Fibroblast of pulmonary artery (primary cell): ENCODE data around the gene C22orf15.

Experiments
- DNase-seq: peaks from one replicate; pipeline ENCODE4 v3.0.0-alpha.2; 2010; ENCODE audit warnings: low read depth
- H3K4me3 ChIP-seq: replicated peaks from 2 replicates; pipeline ENCODE4 v1.5.1; 2011; ENCODE audit warnings: low read depth, mild to moderate bottlenecking, control low read depth, low read length, moderate library complexity
- TF ChIP-seq, protein P1 (sequence below): IDR thresholded peaks from 2 replicates; pipeline ENCODE4 v1.5.1; 2011; ENCODE audit warnings: mild to moderate bottlenecking, control low read depth, low read length, inconsistent platforms; ENCODE audit errors: missing control alignments

Gene C22orf15

GRCh38 chr22:23762842-23763578, at the start of gene C22orf15:
TSS of gene C22orf15 (plus strand) at chr22:23762990. CDS start at chr22:23763307, 317 bp downstream.
- H3K4me3 ChIP-seq: no peak within 1 kb of the TSS
- TF ChIP-seq, protein P1, sequence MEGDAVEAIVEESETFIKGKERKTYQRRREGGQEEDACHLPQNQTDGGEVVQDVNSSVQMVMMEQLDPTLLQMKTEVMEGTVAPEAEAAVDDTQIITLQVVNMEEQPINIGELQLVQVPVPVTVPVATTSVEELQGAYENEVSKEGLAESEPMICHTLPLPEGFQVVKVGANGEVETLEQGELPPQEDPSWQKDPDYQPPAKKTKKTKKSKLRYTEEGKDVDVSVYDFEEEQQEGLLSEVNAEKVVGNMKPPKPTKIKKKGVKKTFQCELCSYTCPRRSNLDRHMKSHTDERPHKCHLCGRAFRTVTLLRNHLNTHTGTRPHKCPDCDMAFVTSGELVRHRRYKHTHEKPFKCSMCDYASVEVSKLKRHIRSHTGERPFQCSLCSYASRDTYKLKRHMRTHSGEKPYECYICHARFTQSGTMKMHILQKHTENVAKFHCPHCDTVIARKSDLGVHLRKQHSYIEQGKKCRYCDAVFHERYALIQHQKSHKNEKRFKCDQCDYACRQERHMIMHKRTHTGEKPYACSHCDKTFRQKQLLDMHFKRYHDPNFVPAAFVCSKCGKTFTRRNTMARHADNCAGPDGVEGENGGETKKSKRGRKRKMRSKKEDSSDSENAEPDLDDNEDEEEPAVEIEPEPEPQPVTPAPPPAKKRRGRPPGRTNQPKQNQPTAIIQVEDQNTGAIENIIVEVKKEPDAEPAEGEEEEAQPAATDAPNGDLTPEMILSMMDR: no peak
- peak; percentile 44 for DNase-seq

DNA sequence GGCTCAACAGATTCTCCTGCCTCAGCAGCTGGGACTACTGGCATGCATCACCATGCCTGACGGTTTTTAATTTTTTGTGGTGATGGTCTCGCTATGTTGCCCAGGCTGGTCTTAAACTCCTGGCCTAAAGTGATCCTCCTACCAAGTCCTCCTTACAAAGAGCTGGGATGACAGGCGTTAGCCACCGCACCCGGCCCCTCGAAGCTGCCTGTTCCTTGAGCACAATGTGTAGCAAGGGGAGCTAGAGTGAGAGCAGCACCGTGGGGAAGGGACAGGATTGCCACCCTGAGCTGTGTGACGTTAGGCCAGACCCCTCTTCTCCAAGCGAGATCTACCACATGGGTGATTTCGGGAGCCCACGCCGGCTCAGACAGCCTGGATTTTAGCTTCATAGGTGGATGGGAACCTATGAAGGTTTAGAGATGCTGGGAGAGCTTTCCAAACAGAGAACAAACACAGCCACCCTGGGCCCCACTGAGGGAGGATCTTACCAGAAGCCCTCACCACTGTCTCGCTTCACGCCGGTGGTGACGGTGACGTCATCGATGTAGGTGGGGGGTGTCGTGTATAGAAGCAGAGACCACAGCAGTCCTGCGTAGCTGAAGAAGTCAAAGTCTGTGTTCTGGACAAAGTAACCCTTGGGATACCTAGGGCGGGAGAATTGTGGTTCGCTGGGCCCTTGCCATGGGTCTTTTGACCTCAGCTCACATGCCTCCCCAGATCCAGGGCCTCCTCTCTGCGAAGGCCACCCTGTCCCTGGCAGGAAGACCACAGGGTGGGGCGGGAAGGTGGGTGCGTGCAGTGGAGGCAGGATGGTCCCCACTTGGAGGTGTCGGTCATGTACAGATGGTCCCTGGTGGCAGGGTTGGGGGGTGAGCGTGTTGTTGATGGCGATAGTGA, 48.8 kb upstream of the C22orf15 start:
- no peak for DNase-seq
- TF ChIP-seq, protein P1: no peak
- H3K4me3 ChIP-seq: no peak overlapping the region

GRCh38 chr22:23714596-23715578, 47.9 kb upstream of the C22orf15 start:
- TF ChIP-seq, protein P1: no peak
- H3K4me3 ChIP-seq: no peak overlapping the region
- no peak for DNase-seq

DNA sequence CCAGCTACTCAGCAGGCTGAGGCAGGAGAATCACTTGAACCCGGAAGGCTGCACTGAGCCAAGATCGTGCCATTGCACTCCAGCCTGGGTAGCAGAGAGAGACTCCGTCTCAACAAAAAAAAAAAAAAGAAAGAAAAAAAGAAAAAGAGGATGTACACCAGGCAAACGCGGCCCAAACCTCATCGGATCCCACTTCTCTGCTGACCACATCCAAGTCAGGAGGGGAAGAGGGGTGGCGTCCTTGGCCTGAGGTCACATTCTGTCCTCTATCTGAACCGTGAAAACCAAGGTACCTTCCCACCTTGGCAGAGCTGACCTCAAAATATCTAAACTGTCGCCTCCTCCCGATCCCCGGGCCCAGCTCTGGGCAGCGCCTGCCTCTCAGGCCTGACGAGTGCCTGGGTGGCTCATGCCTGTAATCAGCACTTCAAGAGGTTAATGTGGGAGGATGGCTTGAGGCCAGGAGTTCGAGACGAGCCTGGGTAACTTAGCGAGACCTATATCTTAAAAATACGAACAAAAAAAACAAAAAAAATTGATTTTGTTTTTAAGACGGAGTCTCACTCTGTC, 46.9 kb upstream of the C22orf15 start:
- peak; percentile 9 for DNase-seq
- peak overlapping the region; percentile 85 for H3K4me3 ChIP-seq
- TF ChIP-seq, protein P1: no peak

- H3K4me3 ChIP-seq: peak overlapping the region; percentile 85
- peak; percentile 89 for DNase-seq
- TF ChIP-seq, protein P1: no peak
Measured at GRCh38 chr22:23716811-23717801, 45.7 kb upstream of the C22orf15 start.
